A673 (cell line): ENCODE measurements around the gene NUB1. TPM values are rescaled to one million over a fixed set of nuclear protein-coding genes. Genes with fewer than 3 reads are reported as not detected.

Source experiments
- BruUV-seq: library from RNA; stranded (reverse); fragments of 400-500 nt; replicated peaks from 2 replicates; lab custom pipeline; 2021; lab: Mats Ljungman, UMichigan
- CTCF ChIA-PET: fragments of 300-600 bp; sonication (Branson Sonifier 250); formaldehyde crosslinking; loops from one replicate; lab custom pipeline; 2022; ENCODE audit warnings: antibody characterized with exemption; lab: Charles Lee
- POLR2A ChIA-PET: fragments of 300-600 bp; sonication (Branson Sonifier 250); formaldehyde crosslinking; loops from one replicate; lab custom pipeline; 2022; ENCODE audit warnings: antibody characterized with exemption; ENCODE audit not compliant: low non-redundant PET; lab: Charles Lee
- DNase-seq: peaks from one replicate; pipeline ENCODE4 v3.0.0-alpha.2; 2015; ENCODE audit warnings: low spot score
- H3K27ac ChIP-seq: fragments of 200-600 bp; sonication (generic); 2 replicates; pipeline ENCODE4 v1.5.1; 2016; ENCODE audit warnings: mixed run types, low read depth, mild to moderate bottlenecking, mixed read lengths, antibody characterized with exemption, low read length; ENCODE audit not compliant: poor library complexity, severe bottlenecking
- H3K27me3 ChIP-seq: fragments of 200-600 bp; sonication (generic); replicated peaks from 2 replicates; pipeline ENCODE4 v1.6.1; 2017; ENCODE audit warnings: mixed run types, low read depth, mild to moderate bottlenecking, mixed read lengths, antibody characterized with exemption, low read length; ENCODE audit not compliant: insufficient read depth, poor library complexity
- H3K36me3 ChIP-seq: fragments of 200-600 bp; sonication (generic); 2 replicates; pipeline ENCODE4 v1.6.1; 2016; ENCODE audit warnings: mixed run types, mild to moderate bottlenecking, mixed read lengths, antibody characterized with exemption, low read length; ENCODE audit not compliant: insufficient read depth, poor library complexity, severe bottlenecking
- H3K4me1 ChIP-seq: fragments of 200-600 bp; sonication (generic); 2 replicates; pipeline ENCODE4 v1.6.1; 2017; ENCODE audit warnings: mixed run types, mild to moderate bottlenecking, mixed read lengths, antibody characterized with exemption, low read length; ENCODE audit not compliant: insufficient read depth, poor library complexity, severe bottlenecking
- H3K4me3 ChIP-seq: fragments of 200-600 bp; sonication (generic); 2 replicates; pipeline ENCODE4 v1.5.1; 2016; ENCODE audit warnings: low read depth, mixed run types, mild to moderate bottlenecking, mixed read lengths, low read length; ENCODE audit not compliant: poor library complexity, severe bottlenecking
- H3K9me3 ChIP-seq: fragments of 200-600 bp; sonication (generic); 2 replicates; pipeline ENCODE4 v1.6.1; 2016; ENCODE audit warnings: mixed run types, low read depth, mild to moderate bottlenecking, mixed read lengths, antibody characterized with exemption, low read length; ENCODE audit not compliant: poor library complexity, severe bottlenecking
- EZH2 ChIP-seq: fragments of 200-600 bp; sonication (generic); IDR thresholded peaks from 2 replicates; pipeline ENCODE4 v1.6.1; 2017; ENCODE audit warnings: borderline replicate concordance, low read depth, mild to moderate bottlenecking, mixed read lengths, antibody characterized with exemption, low read length; ENCODE audit not compliant: poor library complexity, severe bottlenecking
- intact Hi-C: fragments of 100-400 bp; cut with micrococcal nuclease; formaldehyde crosslinking; loops from one replicate; pipeline ENCODE4 v1.10.0; 2022; ENCODE audit not compliant: unreplicated experiment
- total RNA-seq: library from RNA; stranded (reverse); gene quantifications from 2 replicates; pipeline ENCODE4 v1.2.3, GENCODE V29; 2021
- TF ChIP-seq, protein P1 (sequence below): fragments of 300-800, 200-600 bp; sonication (generic); conservative IDR thresholded peaks from 2 replicates; pipeline ENCODE4 v1.5.1; 2017; ENCODE audit warnings: low read depth, mild to moderate bottlenecking, antibody characterized with exemption, low read length, moderate library complexity, mixed read lengths

The NUB1 gene
- total RNA-seq, 1 experiment from 2014 or later = 36.9 TPM

DNA sequence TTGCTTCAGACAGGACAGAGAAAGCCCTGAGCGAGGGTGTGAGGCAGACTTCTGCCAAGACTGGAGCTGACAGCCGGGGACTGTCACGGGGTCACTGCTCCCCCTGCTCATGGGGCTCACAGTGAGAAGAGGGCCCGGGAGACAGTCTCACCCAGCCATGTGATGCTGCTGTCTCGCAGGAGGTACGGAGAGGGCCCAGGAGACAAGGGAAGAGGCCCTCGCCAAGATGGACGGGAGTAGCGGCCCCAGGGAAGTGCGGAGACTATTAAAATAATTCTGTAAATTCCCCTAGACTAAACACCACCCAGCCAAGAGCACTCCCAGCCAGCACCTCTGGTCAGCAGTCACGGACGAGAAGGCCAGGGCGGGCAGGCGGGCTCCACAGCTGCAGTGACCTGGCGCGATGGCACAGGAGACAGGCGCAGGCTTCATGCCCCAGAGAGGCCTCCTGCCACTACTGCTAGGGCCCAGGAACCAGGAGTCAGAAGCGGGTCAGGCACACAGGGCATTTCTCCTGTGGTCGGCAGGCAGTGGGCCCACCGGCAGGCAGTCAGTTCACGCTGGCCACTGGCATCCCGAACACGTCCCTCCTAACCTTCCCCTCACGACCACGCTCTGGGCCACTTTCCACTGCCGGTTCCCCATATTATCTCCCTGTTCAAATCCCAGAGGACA, 44.2 kb downstream of the NUB1 start:
- Histone ChIP-seq H3K27ac (no peak overlapping the region), H3K27me3 (peaks cover 22% of the 10 kb centered on the region), H3K4me3 (no peak overlapping the region), H3K4me1 (peaks cover 10% of the 10 kb centered on the region), H3K36me3 (no peaks in the 10 kb centered on the region), H3K9me3 (no peaks in the 10 kb centered on the region)
- TF ChIP-seq, protein P1, sequence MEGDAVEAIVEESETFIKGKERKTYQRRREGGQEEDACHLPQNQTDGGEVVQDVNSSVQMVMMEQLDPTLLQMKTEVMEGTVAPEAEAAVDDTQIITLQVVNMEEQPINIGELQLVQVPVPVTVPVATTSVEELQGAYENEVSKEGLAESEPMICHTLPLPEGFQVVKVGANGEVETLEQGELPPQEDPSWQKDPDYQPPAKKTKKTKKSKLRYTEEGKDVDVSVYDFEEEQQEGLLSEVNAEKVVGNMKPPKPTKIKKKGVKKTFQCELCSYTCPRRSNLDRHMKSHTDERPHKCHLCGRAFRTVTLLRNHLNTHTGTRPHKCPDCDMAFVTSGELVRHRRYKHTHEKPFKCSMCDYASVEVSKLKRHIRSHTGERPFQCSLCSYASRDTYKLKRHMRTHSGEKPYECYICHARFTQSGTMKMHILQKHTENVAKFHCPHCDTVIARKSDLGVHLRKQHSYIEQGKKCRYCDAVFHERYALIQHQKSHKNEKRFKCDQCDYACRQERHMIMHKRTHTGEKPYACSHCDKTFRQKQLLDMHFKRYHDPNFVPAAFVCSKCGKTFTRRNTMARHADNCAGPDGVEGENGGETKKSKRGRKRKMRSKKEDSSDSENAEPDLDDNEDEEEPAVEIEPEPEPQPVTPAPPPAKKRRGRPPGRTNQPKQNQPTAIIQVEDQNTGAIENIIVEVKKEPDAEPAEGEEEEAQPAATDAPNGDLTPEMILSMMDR = no peak
- no peak for TF ChIP-seq EZH2
- no peak for DNase-seq
- BruUV-seq = no TSS peak
- intact Hi-C loops = no loop called here
- CTCF ChIA-PET = no interaction called here
- POLR2A ChIA-PET = no interaction called here

DNA sequence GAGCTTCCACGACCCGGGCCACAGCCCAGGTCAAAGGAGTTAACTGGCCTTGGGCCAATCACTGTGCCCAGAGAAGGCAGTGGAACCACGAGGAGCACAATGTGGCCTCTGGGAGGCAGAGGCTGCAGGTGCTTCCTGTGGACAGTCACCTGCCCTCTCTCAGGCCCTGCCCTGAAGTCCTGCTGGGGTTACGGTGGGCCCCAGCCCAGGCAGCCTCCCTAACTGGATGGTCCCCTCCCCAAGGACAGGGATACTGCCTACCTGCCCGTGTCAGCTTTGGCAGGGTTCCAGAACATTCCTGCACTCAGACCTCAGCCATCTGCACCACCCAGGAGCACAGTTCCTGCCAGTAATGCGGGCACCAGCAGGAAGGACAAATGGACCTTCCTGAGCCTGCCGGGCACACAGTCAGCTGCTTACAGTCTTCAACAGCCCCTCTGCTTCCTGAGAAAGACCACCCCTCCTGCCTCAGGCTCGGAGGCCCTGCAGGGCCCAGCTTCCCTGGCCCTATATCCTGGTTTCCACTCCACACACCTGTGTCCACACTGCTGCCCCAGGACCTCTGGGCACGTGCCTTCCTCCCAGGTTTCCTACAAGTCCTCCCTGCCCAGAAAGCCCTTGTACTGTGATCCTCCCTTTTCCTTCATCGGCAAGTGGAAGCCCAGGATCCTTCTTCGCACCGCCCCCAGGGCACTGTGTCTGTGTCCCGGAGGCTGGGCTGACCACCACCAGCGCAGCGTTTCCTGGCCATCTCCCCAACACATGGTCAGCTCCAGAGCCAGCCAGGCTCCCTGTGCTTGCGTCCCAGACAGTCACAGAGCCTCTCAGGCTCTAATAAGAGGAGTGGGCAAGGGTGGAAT, 44.9 kb downstream of the NUB1 start:
- no peak overlapping the region for H3K4me3 ChIP-seq
- no peak overlapping the region for H3K27ac ChIP-seq
- DNase-seq = no peak
- intact Hi-C loops = no loop called here
- POLR2A ChIA-PET = no interaction called here
- CTCF ChIA-PET = no interaction called here
- BruUV-seq = no TSS peak
- H3K9me3 ChIP-seq = no peaks in the 10 kb centered on the region
- H3K36me3 ChIP-seq = no peaks in the 10 kb centered on the region
- TF ChIP-seq EZH2 = no peak
- TF ChIP-seq, protein P1 = no peak
- peaks cover 7% of the 10 kb centered on the region for H3K4me1 ChIP-seq
- peaks cover 16% of the 10 kb centered on the region for H3K27me3 ChIP-seq

DNA sequence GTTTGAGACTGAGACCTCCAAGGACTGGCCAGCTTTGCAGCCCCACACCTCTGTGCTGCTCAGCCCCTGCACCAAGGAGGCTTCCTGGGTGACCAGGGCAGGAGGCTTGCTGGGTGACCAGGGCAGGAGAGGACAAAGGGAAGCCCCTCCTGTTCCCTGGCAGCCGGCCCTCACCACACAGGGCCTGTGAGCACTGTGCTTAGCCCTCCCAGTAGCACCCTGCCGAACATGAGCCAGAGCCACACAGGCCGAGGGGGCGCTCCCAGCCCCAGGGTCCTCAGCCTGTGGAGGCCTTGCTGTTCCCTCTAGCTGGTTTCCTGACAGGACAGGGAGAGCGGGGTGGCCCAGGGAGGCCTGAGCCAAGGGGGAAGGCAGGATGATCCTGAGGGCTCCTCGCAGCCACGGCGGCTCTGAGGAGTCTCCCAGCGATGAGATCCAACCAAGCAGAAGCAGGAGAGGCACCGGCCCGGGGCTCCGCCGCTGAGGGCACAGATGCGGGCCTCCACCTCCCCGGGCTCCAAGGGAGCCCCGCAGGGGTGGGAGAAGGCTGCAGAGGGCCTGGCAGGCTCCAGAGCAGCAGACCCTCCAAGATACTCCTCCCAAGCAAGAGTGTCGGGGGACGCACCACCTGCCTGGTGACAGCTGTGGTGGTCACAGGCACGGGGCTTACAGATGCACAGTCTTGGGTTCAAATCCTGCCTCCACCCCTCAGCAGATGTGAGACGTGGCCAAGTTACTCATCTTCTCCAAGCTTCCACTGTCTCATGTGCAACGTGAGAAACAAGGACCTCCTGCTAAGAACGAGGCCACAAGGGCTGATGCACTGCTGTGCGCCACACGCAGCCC, 45.8 kb downstream of the NUB1 start:
- Histone ChIP-seq H3K4me1 (no peaks in the 10 kb centered on the region), H3K27me3 (peaks cover 7% of the 10 kb centered on the region), H3K36me3 (no peaks in the 10 kb centered on the region), H3K4me3 (no peak overlapping the region), H3K27ac (no peak overlapping the region), H3K9me3 (no peaks in the 10 kb centered on the region)
- no TSS peak for BruUV-seq
- no peak for TF ChIP-seq EZH2
- TF ChIP-seq, protein P1 = no peak
- DNase-seq = no peak
- intact Hi-C loops = no loop called here
- POLR2A ChIA-PET = no interaction called here
- CTCF ChIA-PET = no interaction called here
